Ascending aorta (tissue), 2 donors: Measurements from ENCODE around the gene XBP1. TPM values are rescaled to one million over a fixed set of nuclear protein-coding genes. Genes with fewer than 3 reads are reported as not detected.

Experiments
- DNase-seq, 2 donors: peaks; one replicate each; pipeline ENCODE4 v3.0.0-alpha.2; 2019; ENCODE audit warnings: low spot score in 2 of 2
- H3K27ac ChIP-seq, 2 donors: fragments of 200-600 bp; sonication (generic); one replicate each; pipeline ENCODE4 v1.5.1; 2016 to 2017; ENCODE audit warnings: mild to moderate bottlenecking in 1 of 2
- H3K27me3 ChIP-seq: fragments of 200-600 bp; sonication (generic); one replicate; pipeline ENCODE4 v1.5.1; 2017
- H3K36me3 ChIP-seq, 2 donors: fragments of 200-600 bp; sonication (generic); one replicate each; pipeline ENCODE4 v1.5.1; 2016
- H3K4me1 ChIP-seq, 2 donors: fragments of 200-600 bp; sonication (generic); one replicate each; pipeline ENCODE4 v1.5.1; 2016 to 2017; ENCODE audit warnings: mild to moderate bottlenecking in 1 of 2
- H3K4me3 ChIP-seq, 2 donors: fragments of 200-600 bp; sonication (generic); one replicate each; pipeline ENCODE4 v1.5.1; 2016 to 2017; ENCODE audit warnings: mild to moderate bottlenecking in 1 of 2
- H3K9me3 ChIP-seq, 2 donors: fragments of 200-600 bp; sonication (generic); one replicate each; pipeline ENCODE4 v1.5.1; 2016
- intact Hi-C: fragments of 100-400 bp; cut with DNase I; formaldehyde crosslinking; loops from one replicate; pipeline ENCODE4 v1.15.1; 2023
- total RNA-seq: library from RNA; depleted of rRNA; stranded (reverse); fragments of >200 nt; gene quantifications from one replicate; pipeline ENCODE4 v1.1.0, GENCODE V29; 2016
- TF ChIP-seq, protein P1 (sequence below), 3 experiments: fragments of 200-600 bp in 2 of 3; fragments of 450-650 bp in 1 of 3; sonication (generic) in 2 of 3; IDR thresholded peaks; one replicate each; pipeline ENCODE4 v1.5.1; 2016 to 2019; ENCODE audit warnings: antibody characterized with exemption in 3 of 3, mild to moderate bottlenecking in 1 of 3, moderate library complexity in 1 of 3

The XBP1 gene
- total RNA-seq, 1 donor from 2014 or later, result 158 TPM

DNA sequence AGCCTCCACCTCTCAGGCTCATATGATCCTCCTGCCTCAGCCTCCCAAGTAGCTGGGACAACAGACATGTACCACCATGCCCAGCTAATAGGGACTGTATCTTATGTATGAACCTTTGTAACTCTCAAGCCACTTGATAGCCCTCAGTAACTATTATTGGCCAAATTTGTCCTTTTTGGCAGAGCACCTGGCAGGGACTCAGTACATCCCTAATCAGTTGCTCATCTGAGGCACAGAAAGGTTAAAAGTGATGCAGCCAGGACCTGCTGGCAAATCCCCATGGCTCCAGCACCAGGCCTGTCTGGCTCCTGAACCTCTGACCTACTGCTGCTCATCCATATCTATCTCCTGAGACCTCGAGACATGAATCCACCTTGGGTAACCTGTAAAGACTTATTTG, 21.1 kb upstream of the XBP1 start:
- peaks cover 0 to 8% of the 10 kb centered on the region in 2 donors for H3K4me1 ChIP-seq
- intact Hi-C loops, result no loop called here
- no peaks in the 10 kb centered on the region for H3K9me3 ChIP-seq
- DNase-seq, result no peak
- H3K36me3 ChIP-seq, result peaks cover 0 to 7% of the 10 kb centered on the region in 2 donors
- no peak overlapping the region for H3K27ac ChIP-seq
- no peaks in the 10 kb centered on the region for H3K27me3 ChIP-seq
- TF ChIP-seq, protein P1, sequence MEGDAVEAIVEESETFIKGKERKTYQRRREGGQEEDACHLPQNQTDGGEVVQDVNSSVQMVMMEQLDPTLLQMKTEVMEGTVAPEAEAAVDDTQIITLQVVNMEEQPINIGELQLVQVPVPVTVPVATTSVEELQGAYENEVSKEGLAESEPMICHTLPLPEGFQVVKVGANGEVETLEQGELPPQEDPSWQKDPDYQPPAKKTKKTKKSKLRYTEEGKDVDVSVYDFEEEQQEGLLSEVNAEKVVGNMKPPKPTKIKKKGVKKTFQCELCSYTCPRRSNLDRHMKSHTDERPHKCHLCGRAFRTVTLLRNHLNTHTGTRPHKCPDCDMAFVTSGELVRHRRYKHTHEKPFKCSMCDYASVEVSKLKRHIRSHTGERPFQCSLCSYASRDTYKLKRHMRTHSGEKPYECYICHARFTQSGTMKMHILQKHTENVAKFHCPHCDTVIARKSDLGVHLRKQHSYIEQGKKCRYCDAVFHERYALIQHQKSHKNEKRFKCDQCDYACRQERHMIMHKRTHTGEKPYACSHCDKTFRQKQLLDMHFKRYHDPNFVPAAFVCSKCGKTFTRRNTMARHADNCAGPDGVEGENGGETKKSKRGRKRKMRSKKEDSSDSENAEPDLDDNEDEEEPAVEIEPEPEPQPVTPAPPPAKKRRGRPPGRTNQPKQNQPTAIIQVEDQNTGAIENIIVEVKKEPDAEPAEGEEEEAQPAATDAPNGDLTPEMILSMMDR (IDR thresholded peaks at IDR 0.05), result no peak
- H3K4me3 ChIP-seq, result no peak overlapping the region

DNA sequence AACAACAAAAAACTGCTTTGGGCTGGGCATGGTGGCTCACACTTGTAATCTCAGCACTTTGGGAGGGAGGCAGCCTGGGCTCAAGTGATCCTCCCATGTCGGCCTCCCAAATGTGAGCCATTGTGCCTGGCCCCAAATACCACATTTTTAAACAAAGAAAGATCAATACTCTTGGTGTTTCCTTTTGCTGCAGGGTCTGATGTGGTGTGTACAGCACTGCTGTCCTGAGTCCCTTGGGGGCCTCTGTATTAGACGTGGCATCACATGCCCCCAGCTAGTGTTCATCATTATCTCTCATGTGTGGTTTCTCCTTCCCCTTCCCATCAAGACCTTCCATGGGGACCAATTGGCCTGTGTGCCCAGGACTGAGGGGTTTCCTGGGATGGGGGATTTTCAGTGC, 20.5 kb upstream of the XBP1 start:
- no peaks in the 10 kb centered on the region for H3K27me3 ChIP-seq
- intact Hi-C loops, result no loop called here
- H3K9me3 ChIP-seq, result no peaks in the 10 kb centered on the region
- H3K36me3 ChIP-seq, result peaks cover 0 to 7% of the 10 kb centered on the region in 2 donors
- no peak overlapping the region for H3K27ac ChIP-seq
- DNase-seq, result no peak
- TF ChIP-seq, protein P1 (IDR thresholded peaks at IDR 0.05), result no peak
- peaks cover 0 to 8% of the 10 kb centered on the region in 2 donors for H3K4me1 ChIP-seq
- no peak overlapping the region for H3K4me3 ChIP-seq

DNA sequence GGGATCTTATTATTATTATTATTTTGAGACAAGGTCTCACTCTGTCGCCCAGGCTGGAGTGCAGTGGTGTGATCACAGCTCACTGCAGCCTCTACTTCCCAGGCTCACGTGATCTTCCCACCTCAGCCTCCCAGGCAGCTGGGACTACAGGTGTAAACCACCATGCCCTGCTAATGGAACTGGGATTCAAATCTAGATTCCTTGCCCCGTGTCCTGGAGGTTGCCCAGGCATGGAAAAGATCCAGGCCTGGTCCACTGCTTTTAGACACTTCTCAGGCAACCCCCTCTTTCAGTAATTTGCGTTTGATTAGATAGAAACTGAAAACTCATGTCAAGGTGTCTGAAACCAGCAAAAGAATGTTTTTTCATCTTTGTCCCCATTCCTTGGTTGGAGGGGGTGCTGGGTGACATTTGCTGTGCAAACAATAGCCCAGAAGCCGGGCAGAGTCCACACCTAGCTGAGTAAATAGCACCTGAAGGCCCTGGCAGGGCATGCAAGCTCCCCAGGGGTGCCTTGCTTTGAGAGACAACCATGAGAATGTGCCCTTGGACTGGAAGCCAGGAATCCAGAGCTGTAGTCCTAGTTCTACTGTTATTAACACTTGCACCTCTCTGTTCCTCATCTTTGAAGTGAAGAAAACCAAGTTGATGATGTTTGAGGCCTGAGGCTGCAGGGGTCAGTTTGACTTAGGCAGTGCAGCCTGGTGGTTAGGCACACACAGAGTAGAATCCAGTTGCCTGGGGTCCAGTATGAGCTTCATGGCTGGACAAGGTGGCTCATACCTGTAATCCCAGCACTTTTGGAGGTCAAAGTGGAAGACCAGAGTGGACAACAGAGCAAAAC, 19.1 kb upstream of the XBP1 start:
- DNase-seq, result no peak
- peaks cover 0 to 8% of the 10 kb centered on the region in 2 donors for H3K4me1 ChIP-seq
- peak overlapping the region; percentile 60 to 64 for H3K27ac ChIP-seq

DNA sequence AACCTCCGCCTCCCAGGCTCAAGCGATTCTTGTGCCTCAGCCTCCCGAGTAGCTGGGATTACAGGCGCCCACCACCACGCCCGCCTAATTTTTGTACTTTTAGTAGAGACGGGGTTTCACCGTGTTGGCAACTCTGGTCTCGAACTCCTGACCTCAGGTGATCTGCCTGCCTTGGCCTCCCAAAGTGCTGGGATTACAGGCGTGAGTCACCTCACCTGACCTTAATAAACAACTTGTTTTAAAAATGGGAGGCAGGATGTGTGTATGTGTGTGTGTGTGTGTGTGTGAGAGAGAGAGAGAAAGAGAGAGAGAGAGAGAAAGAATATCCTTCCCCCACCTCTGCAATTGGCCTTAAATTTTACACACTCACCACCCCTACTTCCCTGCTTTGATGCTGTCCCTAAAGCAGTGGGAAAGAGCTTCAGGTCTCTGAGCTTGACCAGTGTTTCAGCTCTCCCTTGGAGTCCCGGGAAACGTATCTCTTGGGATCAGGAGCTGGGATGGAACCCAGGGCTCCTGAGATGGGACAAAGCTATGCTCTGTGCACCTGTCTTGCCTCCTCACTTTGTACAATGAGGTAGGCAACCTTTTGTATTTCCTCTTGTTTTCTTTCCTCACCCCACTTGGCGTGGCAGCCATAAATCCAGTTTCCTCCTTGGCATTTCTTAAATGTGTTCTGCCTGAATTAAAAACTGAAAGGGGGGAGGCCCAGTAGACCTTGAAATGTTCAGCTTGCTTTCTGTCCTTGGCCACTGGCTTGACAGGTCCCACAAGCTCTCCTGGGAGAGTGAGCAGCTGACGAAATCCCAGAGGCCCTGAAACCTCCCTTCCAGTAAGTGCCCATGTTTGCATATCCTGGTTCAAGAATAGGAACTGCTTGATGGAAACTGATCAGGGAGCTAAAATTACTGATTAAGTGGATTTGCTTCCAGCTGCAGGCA, 17.8 kb upstream of the XBP1 start:
- no peaks in the 10 kb centered on the region for H3K27me3 ChIP-seq
- no peaks in the 10 kb centered on the region for H3K9me3 ChIP-seq
- DNase-seq, result no peak
- H3K4me1 ChIP-seq, result peaks cover 0 to 8% of the 10 kb centered on the region in 2 donors
- TF ChIP-seq, protein P1 (IDR thresholded peaks at IDR 0.05), result no peak
- intact Hi-C loops, result no loop called here
- peaks cover 0 to 10% of the 10 kb centered on the region in 2 donors for H3K36me3 ChIP-seq
- peak overlapping the region; percentile 60 to 64 for H3K27ac ChIP-seq
- no peak overlapping the region for H3K4me3 ChIP-seq

More for the DNA sequence above, 19.1 kb upstream of the XBP1 start:
- Histone ChIP-seq H3K9me3 (no peaks in the 10 kb centered on the region), H3K4me3 (no peak overlapping the region), H3K36me3 (peaks cover 0 to 7% of the 10 kb centered on the region in 2 donors), H3K27me3 (no peaks in the 10 kb centered on the region)
- TF ChIP-seq, protein P1 (IDR thresholded peaks at IDR 0.05), result no peak
- intact Hi-C loops, result no loop called here

DNA sequence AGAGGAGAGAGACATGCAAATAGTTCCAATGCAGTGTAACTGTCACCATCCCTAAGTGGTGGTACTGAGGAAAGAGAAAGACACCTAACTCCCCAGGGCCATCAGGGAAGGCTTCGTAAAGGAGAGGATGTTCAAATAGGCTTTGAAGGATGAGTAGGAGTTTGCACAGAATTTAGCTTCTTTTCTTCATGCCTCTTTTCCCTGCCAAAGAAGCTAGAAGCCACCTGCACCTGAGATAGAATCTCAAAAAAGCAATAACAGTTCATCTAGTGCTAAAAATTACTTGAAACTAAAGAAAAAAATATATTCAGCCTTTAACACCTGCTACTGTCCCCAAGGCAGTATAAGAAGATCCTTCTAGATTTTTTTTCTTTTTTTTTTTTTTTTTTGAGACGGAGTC, 16.7 kb upstream of the XBP1 start:
- intact Hi-C loops, result no loop called here
- TF ChIP-seq, protein P1 (IDR thresholded peaks at IDR 0.05), result no peak
- DNase-seq, result no peak
- no peak overlapping the region for H3K27ac ChIP-seq
- H3K27me3 ChIP-seq, result no peaks in the 10 kb centered on the region
- H3K9me3 ChIP-seq, result no peaks in the 10 kb centered on the region
- peaks cover 0 to 11% of the 10 kb centered on the region in 2 donors for H3K4me1 ChIP-seq
- no peak overlapping the region for H3K4me3 ChIP-seq
- peaks cover 0 to 3% of the 10 kb centered on the region in 2 donors for H3K36me3 ChIP-seq
